ENCODE data around the gene SORCS3.

GRCh38 chr10:105109164-105109563 lies 468.1 kb downstream of the SORCS3 start:
- TF ChIP-seq CTCF (IDR thresholded peaks at IDR 0.05; ENCODE audit: insufficient read depth, low read length) (no peak), GABPA (IDR thresholded peaks at IDR 0.05; ENCODE audit: low read depth) (no peak), SPI1 (IDR thresholded peaks at IDR 0.05; ENCODE audit: borderline replicate concordance, low read depth) (no peak), POLR2AphosphoS5 (IDR thresholded peaks at IDR 0.05; ENCODE audit: low read depth) (no peak), REST (IDR thresholded peaks at IDR 0.05; ENCODE audit: insufficient replicate concordance, low read depth) (no peak)

Measured in HL-60 (cell line).